ENCODE results near the gene PGLYRP1.

The PGLYRP1 gene

DNA sequence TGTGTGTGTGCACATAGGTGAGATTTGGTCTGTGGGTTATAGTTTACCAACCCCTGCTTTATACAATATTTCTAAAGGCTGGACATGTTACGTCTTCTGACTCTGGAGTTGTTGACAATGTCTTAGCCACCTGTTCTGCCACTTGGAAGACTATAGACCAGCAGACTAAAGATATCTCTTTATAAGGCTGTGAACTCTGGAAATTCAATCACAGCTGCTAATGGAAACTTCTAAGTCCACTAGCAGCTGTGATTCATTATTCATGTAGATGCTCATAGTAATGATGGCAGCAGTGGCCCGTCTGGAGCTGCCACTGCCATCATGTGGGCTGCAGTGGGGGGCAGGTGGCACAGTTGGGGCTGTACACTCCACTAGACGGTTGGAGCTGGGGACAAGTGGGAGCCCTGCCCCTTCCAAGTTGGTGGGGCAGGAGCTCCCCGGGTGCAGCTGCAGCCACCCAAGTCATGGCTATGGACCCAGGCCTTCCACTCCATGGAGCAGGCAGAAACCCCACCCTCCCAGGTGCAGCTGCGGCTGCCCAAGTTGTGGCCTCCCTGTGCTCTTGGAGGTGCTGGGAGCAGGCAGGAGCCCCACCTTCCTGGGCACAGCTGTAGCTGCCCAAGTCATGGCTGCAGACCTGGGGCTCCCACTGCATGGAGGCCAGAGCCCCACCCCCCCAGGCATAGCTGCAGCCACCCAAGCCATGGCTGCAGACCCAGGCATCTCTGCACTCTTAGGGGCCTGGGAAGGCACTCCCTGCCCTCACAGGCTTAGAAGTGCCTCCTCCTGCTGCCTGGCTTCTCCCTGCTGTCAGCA lies 9.1 kb upstream of the PGLYRP1 start:
- no peak for DNase-seq

DNA sequence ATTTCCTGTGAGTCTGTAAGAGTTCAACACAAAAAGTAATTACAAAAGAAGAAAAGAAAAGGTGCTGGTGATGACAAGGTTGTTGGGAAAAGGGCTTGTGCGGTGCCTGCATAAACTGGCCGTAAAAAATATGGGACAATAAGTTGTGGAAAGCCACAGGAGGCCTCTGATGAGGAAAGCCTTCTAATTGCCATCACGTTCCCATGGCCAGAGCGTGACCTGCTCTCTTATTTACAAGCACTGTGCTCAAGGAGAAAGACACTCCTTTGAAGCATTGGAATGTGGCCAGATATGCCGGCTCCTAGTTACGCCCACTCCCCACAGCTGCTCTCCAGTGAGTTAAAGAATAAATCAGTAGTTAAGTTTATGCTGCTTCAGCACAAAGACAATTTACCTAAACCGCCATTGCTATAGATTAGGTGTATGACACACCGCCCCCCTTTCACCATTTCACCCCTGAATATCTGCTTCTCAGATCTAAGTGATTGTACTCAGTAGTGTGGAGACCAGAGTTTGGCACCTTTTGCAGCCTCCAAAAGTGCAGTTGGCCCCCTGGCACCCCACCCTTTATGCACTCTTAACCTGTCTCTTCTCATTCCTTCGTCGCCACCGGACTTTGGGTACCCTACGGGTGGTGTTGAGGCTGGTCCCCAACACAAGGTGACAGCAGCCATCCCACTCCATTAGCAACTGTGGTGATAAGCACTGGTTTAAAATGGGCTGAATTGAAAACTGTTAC lies 8.1 kb upstream of the PGLYRP1 start:
- no peak for DNase-seq

DNA sequence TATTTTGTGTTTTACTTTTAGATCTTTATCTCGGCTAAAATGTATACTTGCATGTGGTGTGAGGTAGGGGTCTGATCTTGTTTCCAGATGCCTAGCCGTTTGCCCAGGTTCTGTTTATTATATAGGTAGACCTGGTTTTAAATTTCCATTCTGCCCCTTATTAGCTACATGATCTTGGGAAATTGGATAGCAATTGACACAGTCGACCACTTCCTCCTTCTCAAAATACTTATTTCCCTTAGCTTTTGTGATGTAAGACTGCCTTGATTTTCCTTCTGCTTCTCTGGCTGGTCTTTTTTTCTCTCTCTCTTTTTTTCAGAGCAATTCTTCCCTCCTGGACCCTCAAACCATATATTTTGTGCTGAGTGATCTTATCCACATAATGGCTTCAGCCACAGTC lies 3.0 kb upstream of the PGLYRP1 start:
- DNase-seq: no peak

DNA sequence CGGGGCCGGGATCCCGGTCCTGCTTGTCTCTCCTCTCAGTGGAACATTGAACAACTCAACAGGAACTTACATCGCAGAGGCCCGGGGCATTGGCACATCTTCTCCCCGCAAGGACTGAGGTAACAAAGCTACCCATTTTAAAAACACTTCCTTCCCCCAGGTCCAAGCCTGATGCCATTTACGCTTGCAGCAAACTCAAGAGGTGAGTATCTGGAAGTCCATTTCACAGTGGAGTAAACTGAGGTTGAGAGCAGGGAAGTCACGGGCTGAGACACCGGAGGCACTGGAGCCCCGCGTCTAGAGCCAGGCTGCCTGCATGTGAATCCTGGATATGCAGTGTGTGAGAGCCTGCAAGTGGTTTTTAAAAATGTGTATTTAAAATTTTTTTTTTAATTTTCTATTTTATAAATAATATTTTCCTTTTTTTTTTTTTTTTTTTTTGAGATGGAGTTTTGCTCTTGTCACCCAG lies 492 bp upstream of the PGLYRP1 start:
- DNase-seq: no peak

DNA sequence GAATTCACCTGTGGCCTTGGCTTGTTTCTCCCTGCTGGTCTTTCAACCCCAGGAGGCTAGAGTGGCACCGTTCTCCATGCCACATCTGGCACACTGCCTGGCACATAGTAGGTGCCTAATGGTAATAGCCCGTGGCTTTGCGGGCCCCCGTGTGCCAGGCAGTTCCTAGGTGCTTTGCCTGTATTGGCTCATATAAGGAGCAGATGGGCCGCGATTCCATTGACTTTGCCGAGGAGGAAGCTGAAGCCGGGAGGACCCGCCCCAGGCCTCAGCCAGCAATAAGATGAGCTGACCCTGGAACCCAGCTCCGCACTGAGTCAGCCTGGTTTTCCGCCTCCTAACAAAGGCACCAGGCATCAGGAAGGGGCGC lies 807 bp downstream of the PGLYRP1 start:
- DNase-seq: no peak

DNA sequence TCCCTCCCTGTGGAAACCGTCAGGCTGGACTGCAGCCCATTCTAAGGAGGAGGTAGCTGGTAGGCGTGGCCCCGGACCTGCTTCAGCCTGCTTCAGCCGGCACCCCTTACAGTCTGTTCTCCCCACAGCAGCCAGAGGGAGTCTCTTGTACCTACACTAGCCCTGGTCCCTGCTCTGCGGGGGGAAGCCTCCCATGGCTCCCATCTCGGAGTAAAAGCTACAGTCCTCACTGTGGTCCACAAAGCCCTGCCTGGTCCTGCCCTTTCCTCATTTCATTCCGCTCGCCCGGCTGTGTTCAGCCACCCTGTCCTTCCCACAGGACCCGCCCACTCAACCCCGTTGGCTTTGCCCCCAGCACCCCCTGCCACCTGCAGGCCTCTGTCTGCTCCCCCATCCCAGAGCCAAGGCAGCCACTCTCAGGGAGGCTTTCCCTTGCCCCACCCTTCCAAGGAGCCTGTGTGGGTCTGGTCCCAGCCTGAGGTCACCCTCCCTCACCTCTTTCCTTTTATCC lies 1.3 kb downstream of the PGLYRP1 start:
- peak; percentile 8 for DNase-seq

DNA sequence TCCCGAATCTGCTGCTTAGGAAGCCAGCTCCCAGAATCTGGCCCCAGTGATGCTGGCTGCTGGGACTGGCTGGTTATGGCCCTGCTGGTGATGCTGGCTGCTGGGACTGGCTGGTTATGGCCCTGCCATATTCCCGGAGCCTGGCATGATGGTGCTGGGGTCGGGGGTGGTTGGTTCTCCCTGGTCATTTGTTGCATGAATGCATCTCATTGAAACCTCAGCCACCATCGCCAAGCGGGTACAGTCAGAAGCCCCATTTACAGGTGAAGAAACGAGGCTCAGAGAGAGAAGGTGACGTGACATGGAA lies 2.1 kb downstream of the PGLYRP1 start:
- no peak for DNase-seq

DNA sequence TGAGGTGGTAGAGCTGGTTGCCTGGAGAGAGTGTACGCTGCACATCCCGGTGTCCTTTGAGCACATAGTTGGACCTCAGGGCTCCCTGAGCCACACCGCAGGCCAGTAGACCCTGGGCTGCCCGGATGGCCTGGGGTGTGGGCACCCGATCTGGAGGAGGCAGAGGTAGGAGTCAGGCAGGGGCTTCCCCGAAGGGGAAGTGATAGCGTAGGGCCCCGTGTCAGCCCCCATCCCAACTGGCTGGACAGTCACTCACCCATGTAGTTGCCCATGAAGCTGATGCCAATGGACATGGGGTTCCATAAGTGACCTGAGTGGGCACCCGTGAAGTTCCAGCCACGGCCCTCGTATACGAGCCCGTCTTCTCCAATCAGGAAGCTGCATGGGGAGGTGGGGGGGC lies 3.6 kb downstream of the PGLYRP1 start:
- no peak for DNase-seq

DNA sequence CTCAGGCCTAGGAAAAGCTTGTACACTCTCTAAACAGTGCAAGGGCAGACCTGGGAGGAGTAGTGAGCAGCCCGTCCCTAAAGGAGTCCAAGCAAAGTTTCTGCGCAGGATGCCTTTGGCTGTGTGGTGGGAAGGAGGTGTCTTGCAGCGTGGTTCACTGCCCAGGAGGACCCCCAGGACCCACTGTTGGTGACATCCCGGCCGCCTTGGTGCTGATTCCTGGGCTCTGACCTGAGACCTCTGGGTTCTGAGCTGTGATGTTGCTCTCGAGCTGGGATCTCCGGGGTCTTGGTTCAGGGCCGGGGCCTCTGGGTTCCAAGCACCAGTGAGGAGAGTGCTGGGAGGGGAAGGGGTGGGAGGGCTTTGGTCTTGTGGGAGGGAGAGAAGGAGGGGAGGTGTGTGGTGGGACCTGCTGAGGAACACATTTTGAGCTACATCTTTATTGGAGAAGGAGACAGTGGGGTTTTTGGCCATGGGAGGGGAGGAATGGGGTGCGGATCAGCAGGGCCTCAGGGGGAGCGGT lies 4.1 kb downstream of the PGLYRP1 start:
- DNase-seq: no peak

DNA sequence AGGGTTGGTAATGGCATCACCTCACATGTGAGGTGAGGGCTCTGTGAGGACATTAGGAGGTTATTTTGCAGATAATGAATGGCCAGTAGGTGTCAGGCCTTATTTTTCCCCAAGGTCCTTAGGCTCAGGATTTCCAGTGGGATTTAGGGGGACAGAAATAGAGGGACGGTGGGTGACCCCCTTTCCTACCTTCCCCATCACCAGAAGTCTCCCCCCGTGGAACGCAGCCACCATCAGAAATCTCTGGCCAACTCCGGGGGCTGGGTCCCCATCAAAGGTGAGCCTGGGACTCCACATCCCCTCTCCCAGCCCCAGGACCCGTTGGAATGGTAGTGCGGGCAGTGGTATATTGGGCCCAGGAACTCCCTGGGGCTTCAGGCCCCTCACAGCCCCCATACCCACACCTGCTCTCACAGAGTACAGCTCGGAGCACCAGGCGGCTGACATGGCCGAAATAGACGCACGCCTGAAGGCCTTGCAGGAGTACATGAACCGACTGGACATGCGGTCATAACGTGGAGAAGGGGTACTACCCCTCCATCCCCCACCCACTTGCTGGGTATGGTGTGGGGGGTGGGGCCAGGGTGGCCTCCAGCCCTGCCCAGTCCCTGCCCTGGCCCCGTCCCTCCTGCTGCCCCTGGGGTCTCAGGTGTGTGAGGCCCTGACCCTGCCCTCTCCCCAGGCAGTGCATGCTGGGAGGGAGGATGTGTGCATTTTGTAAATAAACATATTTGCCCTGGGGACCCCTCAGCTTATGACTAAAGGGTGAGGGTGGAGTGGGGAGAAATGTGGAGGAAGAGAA lies 4.8 kb downstream of the PGLYRP1 start:
- DNase-seq: no peak

DNA sequence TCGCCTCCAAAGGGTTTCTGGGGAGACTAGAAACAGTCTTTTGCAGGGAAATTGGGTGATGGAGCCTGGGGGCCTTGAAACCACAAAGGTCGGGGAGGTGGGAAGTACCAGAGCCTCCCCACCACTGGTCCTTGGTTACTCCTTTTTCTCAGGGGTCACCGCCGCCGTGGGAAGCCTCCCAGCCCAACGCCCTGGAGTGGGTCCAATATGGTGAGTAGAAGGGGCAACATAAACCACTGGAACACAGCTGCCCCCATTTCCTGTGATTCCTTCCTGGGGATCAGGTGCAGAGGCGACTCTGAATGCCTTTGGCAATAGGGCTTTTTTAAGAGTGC lies 5.8 kb downstream of the PGLYRP1 start:
- DNase-seq: no peak

DNA sequence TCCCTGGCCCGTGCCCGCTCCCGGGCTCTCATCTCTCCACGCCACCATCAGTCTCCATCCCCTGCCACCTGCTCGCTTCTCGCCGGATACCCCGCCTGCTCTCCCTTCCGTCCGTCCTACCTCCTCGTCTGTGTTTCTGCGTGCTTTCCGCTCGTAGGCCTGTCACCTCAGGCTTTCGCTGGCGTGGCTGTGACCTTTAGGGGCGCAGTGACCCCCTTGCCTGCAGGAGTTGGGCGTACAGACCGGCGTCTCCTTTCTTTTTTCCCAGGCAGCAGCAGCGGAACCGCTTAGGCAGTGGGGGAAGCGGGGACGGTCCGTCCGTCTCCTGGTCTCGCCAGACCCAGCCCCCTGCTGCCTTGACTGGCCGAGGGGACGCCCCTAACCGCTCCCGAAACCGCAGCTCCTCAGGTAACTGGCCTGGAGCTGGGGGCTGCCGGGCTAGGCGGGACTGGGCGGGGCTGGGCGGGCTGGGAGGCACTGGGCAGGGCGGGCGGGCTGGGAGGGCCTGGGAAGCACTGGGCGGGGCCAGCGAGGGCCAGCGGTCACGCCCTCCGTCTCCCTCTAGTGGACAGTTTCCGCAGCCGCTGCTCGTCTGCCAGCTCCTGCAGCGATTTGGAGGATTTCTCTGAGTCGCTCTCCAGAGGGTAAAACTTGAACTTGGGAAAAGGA lies 6.3 kb downstream of the PGLYRP1 start:
- DNase-seq: peak; percentile 71

DNA sequence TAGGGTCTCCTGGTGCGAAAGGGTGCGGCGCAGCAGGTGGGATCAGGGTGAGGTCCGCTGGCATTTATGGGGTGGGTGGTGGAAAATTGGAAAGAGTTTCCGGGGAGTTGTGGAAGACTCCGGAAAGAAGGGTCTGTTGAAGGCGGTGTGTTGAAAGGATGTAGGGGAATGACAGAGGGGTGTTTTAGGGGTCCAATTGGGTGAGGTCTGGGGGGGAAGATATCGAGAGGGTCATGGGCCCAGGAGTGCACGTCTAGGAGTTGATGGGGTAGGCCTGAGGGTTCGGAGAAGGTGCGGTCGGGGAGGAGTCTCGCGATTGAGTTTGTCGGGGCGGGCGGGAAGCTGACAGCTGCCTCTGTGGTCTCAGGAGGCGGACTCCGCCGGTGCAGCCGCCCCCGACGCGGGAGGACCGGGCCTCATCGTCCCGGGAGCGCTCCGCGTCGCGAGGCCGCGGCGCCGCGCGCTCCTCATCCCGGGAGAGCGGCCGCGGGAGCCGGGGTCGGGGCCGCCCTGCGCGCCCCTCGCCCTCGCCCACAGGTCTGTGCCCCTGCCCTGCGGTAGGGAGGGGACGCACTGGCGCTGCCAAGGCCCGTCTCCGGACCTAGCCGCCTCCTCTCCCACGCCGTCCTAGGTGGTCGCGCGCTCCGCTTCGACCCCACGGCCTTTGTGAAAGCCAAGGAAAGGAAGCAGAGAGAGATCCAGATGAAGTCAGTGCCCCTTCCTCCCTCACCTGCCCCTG lies 7.0 kb downstream of the PGLYRP1 start:
- DNase-seq: no peak

DNA sequence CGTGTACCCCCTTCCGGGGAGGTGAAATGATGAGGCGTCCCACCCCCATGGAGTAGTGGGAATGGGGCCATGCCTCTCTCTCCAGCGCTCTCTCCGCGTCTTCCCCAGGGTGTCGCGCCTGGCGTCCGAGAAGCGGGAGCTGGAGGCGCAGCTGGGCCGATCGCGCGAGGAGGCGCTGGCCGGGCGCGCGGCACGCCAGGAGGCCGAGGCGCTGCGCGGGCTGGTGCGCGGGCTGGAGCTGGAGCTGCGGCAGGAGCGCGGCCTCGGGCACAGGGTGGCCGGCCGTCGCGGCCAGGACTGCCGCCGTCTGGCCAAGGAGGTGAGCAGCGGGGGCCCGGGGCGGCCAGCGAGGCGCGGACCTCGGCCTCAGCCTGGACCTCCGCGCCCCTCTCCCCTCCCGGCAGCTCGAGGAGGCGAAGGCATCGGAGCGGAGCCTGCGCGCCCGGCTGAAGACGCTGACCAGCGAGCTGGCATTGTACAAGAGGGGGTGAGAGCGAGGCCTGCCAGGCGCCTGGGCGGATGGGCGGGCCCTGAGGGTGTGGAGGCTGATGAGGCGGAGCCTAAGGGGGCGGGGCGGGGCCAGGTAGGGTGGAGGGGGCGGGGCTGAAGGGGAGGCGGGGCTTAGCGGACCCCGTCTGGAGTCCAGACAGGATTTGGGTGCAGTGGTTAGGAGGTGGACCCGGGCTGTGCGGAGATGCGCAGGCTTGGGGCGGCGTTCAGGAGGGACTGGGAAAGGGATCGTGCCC lies 7.7 kb downstream of the PGLYRP1 start:
- peak; percentile 62 for DNase-seq

DNA sequence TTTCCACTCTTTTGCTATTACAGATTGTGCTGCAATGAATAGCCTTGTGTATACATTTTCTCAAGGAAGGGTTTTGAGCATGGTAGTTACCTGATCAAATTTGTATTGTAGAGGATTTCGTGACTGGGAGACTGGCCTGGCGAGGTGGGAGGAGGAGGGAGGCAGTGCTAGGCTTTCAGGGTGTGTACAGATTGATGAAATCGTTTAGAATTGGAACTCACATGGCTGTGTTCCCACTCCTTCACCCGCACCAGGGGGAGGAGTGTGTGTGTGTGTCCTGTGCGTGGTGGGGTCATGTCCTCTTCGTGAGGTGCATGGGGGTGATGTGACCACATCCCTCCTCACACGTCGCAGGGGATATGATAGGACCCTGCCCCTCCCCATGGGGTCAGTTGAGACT lies 8.3 kb downstream of the PGLYRP1 start:
- no peak for DNase-seq

DNA sequence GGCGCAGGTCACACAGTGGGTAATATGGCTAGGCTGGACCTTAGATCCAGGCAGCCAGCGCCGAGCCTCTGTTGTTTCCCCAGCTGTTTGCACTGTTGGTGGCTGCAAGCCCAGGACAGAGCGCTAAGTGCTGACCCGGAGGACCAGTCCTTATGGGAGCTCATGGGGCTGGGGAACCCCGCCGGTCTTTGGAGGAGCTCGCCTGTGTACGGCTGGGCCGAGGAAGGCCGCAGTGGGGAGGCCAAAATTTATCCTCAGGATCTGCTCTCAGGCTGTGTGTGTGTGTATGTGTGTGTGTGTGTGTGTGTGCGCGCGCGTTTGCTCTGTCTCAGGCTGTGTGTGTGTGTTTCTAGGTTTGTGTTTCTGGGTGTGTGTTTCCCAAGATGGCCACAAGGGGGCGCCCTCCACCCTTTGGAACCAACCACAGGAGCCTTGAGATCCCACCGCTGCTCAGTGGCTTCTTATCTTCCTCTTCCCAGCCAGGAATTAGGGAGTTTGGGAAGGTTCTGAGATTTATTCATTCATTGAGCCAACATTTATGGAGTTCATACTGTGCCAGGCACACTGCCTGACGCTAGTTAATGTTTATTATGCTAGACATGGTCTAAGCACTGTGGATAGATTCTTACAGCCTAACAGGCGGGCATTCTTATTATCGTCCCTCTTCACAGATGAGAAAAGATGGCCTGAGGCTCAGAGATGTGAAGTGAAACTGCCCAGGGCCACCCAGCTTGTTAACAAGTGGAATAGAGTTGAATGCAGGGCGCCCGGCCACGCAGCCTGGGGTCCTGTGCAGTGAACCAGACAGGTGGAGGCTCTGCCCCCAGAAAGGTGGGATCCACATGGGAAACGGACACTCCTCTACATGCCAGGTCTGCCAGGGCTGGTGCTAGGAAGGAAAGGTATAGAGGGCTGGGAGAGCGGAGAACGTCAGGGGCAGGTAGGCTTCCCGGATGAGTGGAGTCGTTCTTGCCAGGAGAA lies 13.0 kb downstream of the PGLYRP1 start:
- DNase-seq: peak; percentile 43

DNA sequence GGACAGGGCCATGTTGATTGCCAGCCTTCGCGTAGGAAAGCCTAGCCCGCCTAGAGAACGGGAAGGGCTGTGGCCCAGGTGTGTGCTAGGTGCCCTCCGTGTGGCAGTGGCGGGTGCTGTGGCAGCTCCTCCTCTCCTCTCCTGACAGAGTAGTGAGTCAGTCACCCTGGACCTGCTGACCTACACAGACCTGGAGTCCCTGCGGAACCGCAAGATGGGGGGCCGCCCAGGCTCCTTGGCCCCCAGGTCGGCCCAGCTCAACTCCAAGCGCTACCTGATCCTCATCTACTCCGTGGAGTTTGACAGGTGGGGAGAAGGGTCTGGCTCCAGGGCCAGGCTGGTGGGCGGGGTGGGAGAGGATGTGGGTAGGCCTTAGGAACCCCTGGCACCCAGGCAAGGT lies 16.4 kb downstream of the PGLYRP1 start:
- DNase-seq: no peak

DNA sequence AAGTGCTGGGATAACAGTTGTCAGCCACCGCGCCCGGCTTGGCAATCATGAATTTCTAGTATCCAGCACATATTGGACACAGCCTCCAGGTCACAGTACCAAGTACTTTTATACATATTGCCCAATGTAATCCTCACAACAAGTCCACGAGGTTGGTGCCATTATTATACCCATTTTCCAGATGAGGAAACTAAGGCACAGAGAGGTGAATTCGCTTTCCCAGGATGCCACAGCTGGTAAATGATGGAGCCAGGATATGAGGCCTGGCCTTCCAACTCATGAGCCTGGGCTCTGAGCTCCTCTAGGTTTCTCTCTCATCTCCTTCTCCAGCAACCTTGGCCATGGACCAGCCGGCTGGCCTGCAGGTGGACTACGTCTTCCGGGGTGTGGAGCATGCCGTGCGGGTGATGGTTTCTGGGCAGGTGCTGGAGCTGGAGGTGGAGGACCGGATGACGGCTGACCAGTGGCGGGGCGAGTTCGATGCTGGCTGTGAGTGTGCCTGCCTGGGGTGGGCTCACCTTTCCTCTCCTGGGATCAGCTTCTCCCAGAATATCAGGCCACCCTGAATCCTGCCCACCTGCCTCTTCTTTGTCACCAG lies 20.1 kb downstream of the PGLYRP1 start:
- DNase-seq: no peak

DNA sequence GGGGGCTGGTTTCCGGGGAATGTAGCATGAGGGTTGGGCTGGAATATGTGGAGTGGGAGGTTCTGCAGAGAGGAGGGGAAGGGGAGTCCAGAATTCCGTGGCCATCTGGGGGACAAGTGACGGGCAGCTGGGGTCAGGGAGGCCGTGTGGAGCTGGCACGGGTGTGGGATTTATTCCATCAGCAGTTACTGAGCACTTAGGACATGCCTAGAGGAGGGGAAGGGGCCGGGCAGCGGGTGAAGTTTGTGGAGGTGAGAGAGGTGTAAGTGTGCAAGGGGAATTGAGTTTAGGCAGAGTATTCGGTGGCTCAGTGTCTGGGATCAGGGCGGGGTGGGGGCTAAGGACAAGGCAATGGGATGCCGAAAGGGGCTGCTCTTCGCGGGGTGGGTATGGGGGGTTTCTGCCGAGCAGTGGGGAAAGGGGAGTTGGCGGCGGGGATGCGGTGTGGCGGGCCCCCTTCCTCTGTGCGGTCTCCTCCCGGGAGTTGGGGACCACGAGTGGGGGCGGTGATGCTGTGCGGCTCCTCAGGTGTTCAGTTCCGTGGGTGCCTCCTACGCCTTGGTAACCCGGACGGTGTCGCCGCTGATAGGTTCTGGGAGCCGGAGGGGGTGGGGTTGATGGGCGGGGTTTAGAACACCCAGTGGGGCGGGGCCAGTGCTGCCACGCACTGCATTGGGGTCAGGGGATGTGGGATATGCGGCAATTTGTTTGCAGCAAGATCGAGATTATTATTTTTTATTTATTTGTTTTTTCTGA lies 22.2 kb downstream of the PGLYRP1 start:
- no peak for DNase-seq

Measured in NCI-H226 (cell line).